ENCODE data around the gene GRK6. TPM values are rescaled to one million over a fixed set of nuclear protein-coding genes. Genes with fewer than 3 reads are reported as not detected.

GRK6 gene
- total RNA-seq, 1 donor: 19.2 TPM

- Histone ChIP-seq H3K4me1 (ENCODE audit: insufficient read depth, low read length) (peaks cover 30% of the 10 kb centered on the region), H3K4me2 (ENCODE audit: insufficient read depth, low read length) (no peak overlapping the region), H4K20me1 (ENCODE audit: insufficient read depth, low read length) (peaks cover 26% of the 10 kb centered on the region), H3K27me3 (ENCODE audit: insufficient read depth, low read length) (no peaks in the 10 kb centered on the region), H2AFZ (ENCODE audit: low read length) (no peak overlapping the region), H3K27ac (ENCODE audit: low read depth, low read length) (no peak overlapping the region), H3K79me2 (ENCODE audit: insufficient read depth, low read length) (peaks cover 20% of the 10 kb centered on the region), H3K36me3 (ENCODE audit: insufficient read depth, low read length) (peaks cover 17% of the 10 kb centered on the region), H3K9me3 (ENCODE audit: low read depth, low read length) (no peaks in the 10 kb centered on the region), H3K4me3 (ENCODE audit: insufficient read depth, low read length) (no peak overlapping the region)
- no peak for DNase-seq (ENCODE audit: insufficient read length, low spot score, missing footprints)
- no peak for TF ChIP-seq CTCF (IDR thresholded peaks at IDR 0.05; ENCODE audit: extremely low read depth, low read depth, low read length)
Observed at GRCh38 chr5:177475563-177476427, 49.3 kb downstream of the GRK6 start.

GRCh38 chr5:177476531-177477233, 50.2 kb downstream of the GRK6 start:
- no peak for TF ChIP-seq CTCF (IDR thresholded peaks at IDR 0.05; ENCODE audit: extremely low read depth, low read depth, low read length)
- H3K4me2 ChIP-seq (ENCODE audit: insufficient read depth, low read length): no peak overlapping the region
- no peak overlapping the region for H2AFZ ChIP-seq (ENCODE audit: low read length)
- peaks cover 15% of the 10 kb centered on the region for H3K36me3 ChIP-seq (ENCODE audit: insufficient read depth, low read length)
- H3K27ac ChIP-seq (ENCODE audit: low read depth, low read length): no peak overlapping the region
- DNase-seq (ENCODE audit: insufficient read length, low spot score, missing footprints): peak; percentile 90
- H3K4me3 ChIP-seq (ENCODE audit: insufficient read depth, low read length): no peak overlapping the region
- peaks cover 12% of the 10 kb centered on the region for H3K79me2 ChIP-seq (ENCODE audit: insufficient read depth, low read length)
- peaks cover 17% of the 10 kb centered on the region for H4K20me1 ChIP-seq (ENCODE audit: insufficient read depth, low read length)
- H3K27me3 ChIP-seq (ENCODE audit: insufficient read depth, low read length): no peaks in the 10 kb centered on the region
- H3K9me3 ChIP-seq (ENCODE audit: low read depth, low read length): no peaks in the 10 kb centered on the region
- peaks cover 21% of the 10 kb centered on the region for H3K4me1 ChIP-seq (ENCODE audit: insufficient read depth, low read length)

GRCh38 chr5:177477701-177478477, 51.4 kb downstream of the GRK6 start:
- Histone ChIP-seq H3K79me2 (ENCODE audit: insufficient read depth, low read length) (no peaks in the 10 kb centered on the region), H4K20me1 (ENCODE audit: insufficient read depth, low read length) (peaks cover 8% of the 10 kb centered on the region), H3K9me3 (ENCODE audit: low read depth, low read length) (no peaks in the 10 kb centered on the region), H3K36me3 (ENCODE audit: insufficient read depth, low read length) (peaks cover 27% of the 10 kb centered on the region), H2AFZ (ENCODE audit: low read length) (no peak overlapping the region), H3K27ac (ENCODE audit: low read depth, low read length) (peak overlapping the region; percentile 17), H3K4me3 (ENCODE audit: insufficient read depth, low read length) (no peak overlapping the region), H3K4me2 (ENCODE audit: insufficient read depth, low read length) (no peak overlapping the region), H3K4me1 (ENCODE audit: insufficient read depth, low read length) (peaks cover 15% of the 10 kb centered on the region), H3K27me3 (ENCODE audit: insufficient read depth, low read length) (no peaks in the 10 kb centered on the region)
- TF ChIP-seq CTCF (IDR thresholded peaks at IDR 0.05; ENCODE audit: extremely low read depth, low read depth, low read length): no peak
- DNase-seq (ENCODE audit: insufficient read length, low spot score, missing footprints): peak; percentile 87

Data from osteoblast (primary cell).